GM23338 (cell line): ENCODE measurements around the gene SHOX.
"Not testable (repeated sequence)": the region's sequence is repeated elsewhere in the genome, so short reads cannot be mapped to it uniquely, and the experiment has no call there.

Experiments used
- CREB1 ChIP-seq: fragments of 250-450 bp; sonication (Bioruptor Pico); IDR thresholded peaks from 2 replicates; pipeline ENCODE4 v1.5.0; 2020; ENCODE audit warnings: low read depth, mild to moderate bottlenecking, moderate library complexity
- CTCF ChIP-seq, 2 experiments: fragments of 200-600 bp in 1 of 2; sonication (generic) in 1 of 2; conservative IDR thresholded peaks; 2 replicates each; pipeline versions ENCODE4 v1.5.1 to v1.6.1; 2016 to 2017; ENCODE audit warnings: antibody characterized with exemption in 2 of 2, low read depth in 2 of 2, mild to moderate bottlenecking in 2 of 2, moderate library complexity in 1 of 2
- ETS1 ChIP-seq: IDR thresholded peaks from 2 replicates; pipeline ENCODE4 v1.6.1; 2016; ENCODE audit warnings: antibody characterized with exemption
- EZH2 ChIP-seq: fragments of 200-600 bp; sonication (generic); IDR thresholded peaks from one replicate; pipeline ENCODE4 v1.8.0; 2017; ENCODE audit warnings: antibody characterized with exemption, mild to moderate bottlenecking, low read depth; ENCODE audit not compliant: unreplicated experiment
- EZH2phosphoT487 ChIP-seq: fragments of 200-600 bp; sonication (generic); IDR thresholded peaks from one replicate; pipeline ENCODE4 v1.8.1; 2018; ENCODE audit warnings: antibody characterized with exemption; ENCODE audit not compliant: unreplicated experiment
- JUNB ChIP-seq: IDR thresholded peaks from one replicate; pipeline ENCODE4 v1.6.1; 2016; ENCODE audit warnings: antibody characterized with exemption; ENCODE audit not compliant: unreplicated experiment
- POLR2AphosphoS5 ChIP-seq: IDR thresholded peaks from 2 replicates; pipeline ENCODE4 v1.6.1; 2016; ENCODE audit warnings: antibody characterized with exemption, low read depth
- REST ChIP-seq: IDR thresholded peaks from one replicate; pipeline ENCODE4 v1.6.1; 2018; ENCODE audit warnings: antibody characterized with exemption; ENCODE audit not compliant: unreplicated experiment
- ZNF114 ChIP-seq: fragments of 250-450 bp; sonication (Bioruptor Pico); IDR thresholded peaks from 2 replicates; pipeline ENCODE4 v1.5.0; 2020; ENCODE audit warnings: mild to moderate bottlenecking, moderate library complexity

- not testable (repeated sequence) for TF ChIP-seq EZH2; CTCF (conservative IDR thresholded peaks at IDR 0.05; ENCODE audit: low read depth in 2 of 2); REST; CREB1 (CRISPR knock-in tag); POLR2AphosphoS5; EZH2phosphoT487; ETS1; ZNF114 (CRISPR knock-in tag); JUNB
Measured at GRCh38 chrX:618304-618703, 12.3 kb upstream of the SHOX start.
